Ectodermal cell (in vitro differentiated cells): ENCODE results near the gene CHAMP1. TPM values are rescaled to one million over a fixed set of nuclear protein-coding genes. Genes with fewer than 3 reads are reported as not detected.
A peak's percentile ranks its signal among the peaks of the same experiment; 100 is the strongest.

Experiments used
- H3K27ac ChIP-seq: 2 replicates; pipeline ENCODE4 v1.7.0; 2013; ENCODE audit warnings: mild to moderate bottlenecking, low read depth, low read length; ENCODE audit not compliant: insufficient read depth, poor library complexity, severe bottlenecking
- H3K27me3 ChIP-seq: 2 replicates; pipeline ENCODE4 v1.7.0; 2013; ENCODE audit warnings: mild to moderate bottlenecking, low read length; ENCODE audit not compliant: insufficient read depth, control insufficient read depth, poor library complexity, severe bottlenecking
- H3K36me3 ChIP-seq: one replicate; pipeline ENCODE4 v1.7.0; 2013; ENCODE audit warnings: low read length; ENCODE audit not compliant: control insufficient read depth, insufficient read depth
- H3K4me1 ChIP-seq: one replicate; pipeline ENCODE4 v1.7.0; 2013; ENCODE audit warnings: low read length; ENCODE audit not compliant: control insufficient read depth, insufficient read depth
- H3K4me3 ChIP-seq: 2 replicates; pipeline ENCODE4 v1.7.0; 2013; ENCODE audit warnings: low read depth, low read length, control low read depth; ENCODE audit not compliant: insufficient read depth
- H3K9me3 ChIP-seq: 2 replicates; pipeline ENCODE4 v1.7.0; 2013; ENCODE audit warnings: mild to moderate bottlenecking, low read length, moderate library complexity; ENCODE audit not compliant: control insufficient read depth
- WGBS, 2 experiments: methylation state at CpG; one replicate each; pipeline ENCODE4 v1.1.7; 2013; ENCODE audit warnings: missing lambda C conversion rate in 2 of 2; 5-methylcytosine and 5-hydroxymethylcytosine counted together
- polyA plus RNA-seq, 4 experiments: library from polyadenylated mRNA; stranded (reverse); fragments of 50-300 nt; gene quantifications; one replicate each; pipeline ENCODE4 v1.2.3, GENCODE V29; 2013

The CHAMP1 gene
- polyA plus RNA-seq (2013, experiment 1 of 4) = 63.9 TPM
- polyA plus RNA-seq (2013, experiment 2 of 4) = 74.0 TPM
- 58.6 TPM for polyA plus RNA-seq (2013, experiment 3 of 4)
- 59.5 TPM for polyA plus RNA-seq (2013, experiment 4 of 4)

- H3K9me3 ChIP-seq = no peaks in the 10 kb centered on the region
- no peaks in the 10 kb centered on the region for H3K27me3 ChIP-seq
- H3K27ac ChIP-seq = peak within 1 kb of the TSS; percentile 89
- no peaks in the 10 kb centered on the region for H3K36me3 ChIP-seq
- H3K4me3 ChIP-seq = peak within 1 kb of the TSS; percentile 77
- no peaks in the 10 kb centered on the region for H3K4me1 ChIP-seq
- 0% methylated on average over 107 of the region's 107 CpGs for WGBS, 2 experiments
These were observed at the start of gene CHAMP1 for GRCh38 chr13:114314074-114314912. Gene CHAMP1 (plus strand): TSS chr13:114314503. CDS start chr13:114323843, 9,340 bp downstream.

GRCh38 chr13:114264886-114265611 lies 49.3 kb upstream of the CHAMP1 start:
- Histone ChIP-seq H3K9me3 (no peaks in the 10 kb centered on the region), H3K4me3 (no peak overlapping the region), H3K36me3 (peaks cover 60% of the 10 kb centered on the region), H3K27me3 (no peaks in the 10 kb centered on the region), H3K27ac (no peak overlapping the region), H3K4me1 (no peaks in the 10 kb centered on the region)
- 97 to 99% methylated on average over 5 to 7 of the region's 8 CpGs for WGBS, 2 experiments

- Histone ChIP-seq H3K4me3 (no peak overlapping the region), H3K36me3 (peaks cover 51% of the 10 kb centered on the region), H3K4me1 (no peaks in the 10 kb centered on the region), H3K9me3 (no peaks in the 10 kb centered on the region), H3K27ac (no peak overlapping the region), H3K27me3 (no peaks in the 10 kb centered on the region)
- 94 to 97% methylated on average over 5 of the region's 5 CpGs for WGBS, 2 experiments
These were observed 48.1 kb upstream of the CHAMP1 start for GRCh38 chr13:114266241-114266640.

- Histone ChIP-seq H3K4me1 (no peaks in the 10 kb centered on the region), H3K27ac (no peak overlapping the region), H3K27me3 (no peaks in the 10 kb centered on the region), H3K36me3 (peaks cover 48% of the 10 kb centered on the region), H3K9me3 (no peaks in the 10 kb centered on the region), H3K4me3 (no peak overlapping the region)
- WGBS, 2 experiments = 93 to 98% methylated on average over 4 to 6 of the region's 6 CpGs
These were observed 45.7 kb upstream of the CHAMP1 start for GRCh38 chr13:114268344-114269280.

GRCh38 chr13:114269281-114269770 lies 45.0 kb upstream of the CHAMP1 start:
- H3K9me3 ChIP-seq = no peaks in the 10 kb centered on the region
- 93 to 95% methylated on average over 3 to 4 of the region's 4 CpGs for WGBS, 2 experiments

GRCh38 chr13:114272977-114273376 lies 41.3 kb upstream of the CHAMP1 start:
- Histone ChIP-seq H3K27ac (no peak overlapping the region), H3K36me3 (peaks cover 28% of the 10 kb centered on the region)
- WGBS, 2 experiments = 90 to 97% methylated on average over 2 of the region's 2 CpGs

More at GRCh38 chr13:114269281-114269770, 45.0 kb upstream of the CHAMP1 start:
- Histone ChIP-seq H3K4me3 (no peak overlapping the region), H3K27me3 (no peaks in the 10 kb centered on the region), H3K27ac (no peak overlapping the region), H3K36me3 (peaks cover 48% of the 10 kb centered on the region), H3K4me1 (no peaks in the 10 kb centered on the region)

GRCh38 chr13:114275304-114275703 lies 39.0 kb upstream of the CHAMP1 start:
- Histone ChIP-seq H3K27ac (no peak overlapping the region), H3K4me1 (peaks cover under 1% of the 10 kb centered on the region), H3K4me3 (no peak overlapping the region), H3K27me3 (no peaks in the 10 kb centered on the region), H3K9me3 (no peaks in the 10 kb centered on the region), H3K36me3 (peaks cover 16% of the 10 kb centered on the region)
- 89 to 95% methylated on average over 5 to 7 of the region's 7 CpGs for WGBS, 2 experiments

More at GRCh38 chr13:114272977-114273376, 41.3 kb upstream of the CHAMP1 start:
- Histone ChIP-seq H3K4me3 (no peak overlapping the region), H3K9me3 (no peaks in the 10 kb centered on the region), H3K27me3 (no peaks in the 10 kb centered on the region), H3K4me1 (no peaks in the 10 kb centered on the region)

GRCh38 chr13:114279146-114279545 lies 35.2 kb upstream of the CHAMP1 start:
- H3K27me3 ChIP-seq = no peaks in the 10 kb centered on the region
- H3K4me1 ChIP-seq = peaks cover 4% of the 10 kb centered on the region
- no peaks in the 10 kb centered on the region for H3K9me3 ChIP-seq
- WGBS, 2 experiments = 94 to 98% methylated on average over 4 of the region's 4 CpGs
- H3K36me3 ChIP-seq = peaks cover 6% of the 10 kb centered on the region
- H3K27ac ChIP-seq = no peak overlapping the region
- no peak overlapping the region for H3K4me3 ChIP-seq

GRCh38 chr13:114279758-114280355 lies 34.4 kb upstream of the CHAMP1 start:
- Histone ChIP-seq H3K4me1 (peaks cover 4% of the 10 kb centered on the region), H3K4me3 (no peak overlapping the region), H3K27me3 (no peaks in the 10 kb centered on the region), H3K9me3 (no peaks in the 10 kb centered on the region), H3K36me3 (peaks cover 4% of the 10 kb centered on the region), H3K27ac (no peak overlapping the region)
- WGBS, 2 experiments = 91 to 96% methylated on average over 2 of the region's 2 CpGs
